22Rv1 (cell line): ENCODE data around the gene ATAD5.

Source experiments
- H3K27ac ChIP-seq: fragments of 450-650 bp; 2 replicates; pipeline ENCODE4 v1.5.1; 2017
- CTCF ChIP-seq: fragments of 450-650 bp; IDR thresholded peaks from 2 replicates; pipeline ENCODE4 v1.5.1; 2017; ENCODE audit warnings: mild to moderate bottlenecking
- ZFX ChIP-seq: fragments of 450-650 bp; IDR thresholded peaks from 2 replicates; pipeline ENCODE4 v1.6.1; 2017; ENCODE audit warnings: antibody characterized with exemption, borderline replicate concordance

Gene ATAD5

GRCh38 chr17:30942308-30943079 lies 110.7 kb downstream of the ATAD5 start:
- TF ChIP-seq CTCF (no peak), ZFX (no peak)
- H3K27ac ChIP-seq = no peak overlapping the region
